ELF-1 (cell line): ENCODE measurements around the gene AHCYL1.
A peak's percentile ranks its signal among the peaks of the same experiment; 100 is the strongest.
"Not testable (repeated sequence)": the region's sequence is repeated elsewhere in the genome, so short reads cannot be mapped to it uniquely, and the experiment has no call there.

Experiments used
- DNase-seq: peaks from one replicate; pipeline ENCODE4 v3.0.0-alpha.2; 2016; ENCODE audit warnings: low read depth, low spot score

Gene AHCYL1

DNA sequence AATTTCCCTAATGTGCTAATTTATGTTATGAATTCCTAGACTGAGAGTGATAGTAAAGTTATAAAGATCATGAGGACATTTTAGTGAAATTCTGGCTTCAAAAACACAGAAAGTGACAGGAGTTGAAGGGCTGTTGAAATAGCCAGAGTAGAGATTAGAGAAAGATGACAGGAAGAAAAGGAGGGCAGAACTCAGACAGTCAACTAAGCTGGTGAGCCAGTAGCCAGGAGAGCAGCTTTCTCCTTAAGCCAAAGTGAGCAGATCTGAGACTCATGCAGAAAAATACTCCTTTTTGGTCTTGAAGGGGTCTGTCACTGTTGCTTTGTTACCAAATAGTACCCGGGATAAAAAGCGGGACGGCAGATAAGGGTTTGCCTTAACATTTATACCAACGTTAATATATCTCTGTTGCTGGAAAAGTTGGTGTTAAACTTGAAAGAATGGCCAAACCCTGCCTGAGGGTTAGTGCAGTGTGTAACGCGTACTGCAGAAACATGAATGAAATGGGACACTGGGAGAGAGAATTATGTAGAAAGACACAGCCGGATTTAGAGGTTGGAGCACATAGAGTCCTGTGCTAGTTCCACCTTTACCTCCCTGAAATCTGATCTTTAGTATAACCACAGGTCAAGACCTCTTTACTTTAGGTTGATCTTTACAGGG lies 12.8 kb downstream of the AHCYL1 start:
- no peak for DNase-seq

DNA sequence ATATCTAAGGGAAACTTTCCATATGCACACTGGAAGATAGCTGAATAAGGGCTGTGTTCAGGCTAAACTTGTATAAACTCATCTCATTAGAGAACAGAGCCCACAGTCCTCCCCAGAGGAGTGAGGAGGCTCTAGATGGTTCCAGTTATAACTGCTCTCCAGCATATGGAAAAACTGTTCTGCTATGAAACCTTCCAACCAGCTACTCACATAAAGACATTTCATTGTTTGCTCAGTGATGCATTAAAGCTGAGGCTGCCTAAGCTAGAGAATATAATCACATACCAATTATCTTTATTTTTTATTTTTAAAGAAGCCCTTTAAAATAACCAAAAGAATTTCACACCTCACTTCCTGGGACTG lies 13.3 kb downstream of the AHCYL1 start:
- no peak for DNase-seq

GRCh38 chr1:110002695-110003094 lies 18.1 kb downstream of the AHCYL1 start:
- DNase-seq, result no peak

- DNase-seq, result peak; percentile 90
Measured at GRCh38 chr1:110003747-110004428, 19.3 kb downstream of the AHCYL1 start.

DNA sequence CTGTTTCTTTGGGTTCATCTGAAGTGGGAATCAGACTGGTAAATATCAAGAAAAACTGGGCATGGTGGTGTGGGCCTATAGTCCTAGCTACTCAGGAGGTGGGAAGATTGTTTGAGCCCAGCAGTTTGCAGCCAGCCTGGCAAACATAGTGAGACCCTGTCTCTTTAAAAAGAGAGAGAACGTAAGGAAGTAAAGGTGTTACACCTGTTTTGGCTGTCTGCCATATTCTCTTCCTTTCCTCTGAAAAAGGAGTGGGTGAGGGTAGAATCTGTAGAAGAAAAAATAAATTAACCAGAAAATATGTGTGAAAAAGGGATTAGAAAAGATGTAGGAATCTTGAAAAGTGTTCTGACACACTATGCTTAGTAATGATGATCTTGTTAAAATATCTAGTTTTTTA lies 20.0 kb downstream of the AHCYL1 start:
- DNase-seq, result no peak

DNA sequence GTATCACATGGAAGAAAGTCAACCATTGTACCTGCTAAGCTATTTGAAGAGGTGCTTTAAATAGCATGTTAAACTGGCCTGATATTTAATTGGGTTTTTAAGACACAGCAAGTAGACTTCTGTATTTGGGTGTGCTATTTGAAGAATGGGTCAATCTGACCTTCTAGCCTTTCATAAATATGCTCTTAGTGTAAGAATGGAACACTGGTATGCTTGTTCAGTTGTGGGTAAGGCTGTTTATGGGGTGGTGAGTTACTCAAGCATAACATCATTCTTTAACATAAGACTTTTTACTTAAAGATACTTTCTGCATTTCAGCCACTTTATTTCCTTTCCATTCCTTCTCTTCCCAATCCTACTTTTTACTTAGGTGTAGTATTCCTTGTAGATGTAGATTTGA lies 21.4 kb downstream of the AHCYL1 start:
- no peak for DNase-seq

- DNase-seq, result no peak
Measured at GRCh38 chr1:110006516-110006915, 22.0 kb downstream of the AHCYL1 start.

GRCh38 chr1:110007046-110007830 lies 22.7 kb downstream of the AHCYL1 start:
- no peak for DNase-seq

GRCh38 chr1:110008971-110009565 lies 24.5 kb downstream of the AHCYL1 start:
- no peak for DNase-seq

GRCh38 chr1:110011527-110012041 lies 27.0 kb downstream of the AHCYL1 start:
- DNase-seq, result peak; percentile 68

DNA sequence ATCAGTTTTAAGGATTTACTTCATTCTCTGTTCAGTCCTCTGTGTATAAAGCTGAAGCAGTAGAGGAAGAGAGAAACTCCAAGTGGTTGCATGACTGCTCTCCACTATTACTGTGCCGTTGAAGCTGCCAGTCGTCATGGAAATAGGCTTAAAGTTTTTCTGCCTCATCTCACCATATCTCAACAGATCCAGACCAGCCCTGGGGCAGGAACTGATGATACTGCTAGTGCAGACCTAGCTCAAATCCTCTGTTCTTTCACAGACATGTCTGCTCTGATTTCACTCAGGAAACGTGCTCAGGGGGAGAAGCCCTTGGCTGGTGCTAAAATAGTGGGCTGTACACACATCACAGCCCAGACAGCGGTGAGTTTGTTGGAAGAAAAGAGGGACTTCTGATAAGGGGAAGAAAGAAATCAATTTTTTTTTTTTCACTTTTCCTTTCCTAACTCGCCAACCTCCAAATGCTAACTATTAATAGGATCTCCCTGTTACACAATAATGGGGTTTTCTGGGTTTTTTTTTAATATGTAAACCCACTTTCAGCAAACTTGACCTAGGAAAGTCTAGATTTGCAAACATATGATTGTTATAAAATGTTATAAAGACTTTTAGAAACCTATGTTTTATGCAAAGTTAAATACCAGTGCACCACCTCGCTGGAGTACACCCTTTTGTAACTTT lies 27.7 kb downstream of the AHCYL1 start:
- DNase-seq, result no peak

DNA sequence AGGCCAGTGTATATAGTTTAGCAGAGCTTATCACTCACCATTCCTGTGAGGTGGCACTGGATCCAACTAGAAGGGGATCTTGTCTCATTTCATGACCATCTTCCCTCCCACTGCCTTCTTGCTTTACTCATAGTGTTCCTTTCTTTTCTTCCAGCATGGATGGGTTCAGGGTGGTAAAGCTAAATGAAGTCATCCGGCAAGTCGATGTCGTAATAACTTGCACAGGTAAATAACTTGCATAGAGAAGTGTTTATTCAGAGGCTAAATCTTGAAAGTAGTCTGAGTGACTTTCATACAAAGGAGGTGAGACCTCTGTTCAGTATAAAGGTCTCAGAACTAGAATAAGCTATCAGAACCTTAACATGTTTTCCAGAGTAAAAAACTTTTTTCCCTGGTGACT lies 33.2 kb downstream of the AHCYL1 start:
- no peak for DNase-seq

DNA sequence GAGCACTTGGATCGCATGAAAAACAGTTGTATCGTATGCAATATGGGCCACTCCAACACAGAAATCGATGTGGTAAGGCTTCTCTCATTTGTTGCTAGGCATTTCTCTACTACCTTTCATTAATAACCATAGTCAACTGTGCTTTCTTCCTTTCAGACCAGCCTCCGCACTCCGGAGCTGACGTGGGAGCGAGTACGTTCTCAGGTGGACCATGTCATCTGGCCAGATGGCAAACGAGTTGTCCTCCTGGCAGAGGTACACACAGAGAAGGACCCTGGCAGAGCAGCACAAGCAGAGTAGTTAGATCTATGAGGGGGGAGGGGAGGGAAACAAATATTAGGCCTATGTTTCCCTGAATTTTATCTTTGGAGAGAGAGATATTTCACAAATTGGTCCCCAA lies 33.8 kb downstream of the AHCYL1 start:
- DNase-seq, result no peak

DNA sequence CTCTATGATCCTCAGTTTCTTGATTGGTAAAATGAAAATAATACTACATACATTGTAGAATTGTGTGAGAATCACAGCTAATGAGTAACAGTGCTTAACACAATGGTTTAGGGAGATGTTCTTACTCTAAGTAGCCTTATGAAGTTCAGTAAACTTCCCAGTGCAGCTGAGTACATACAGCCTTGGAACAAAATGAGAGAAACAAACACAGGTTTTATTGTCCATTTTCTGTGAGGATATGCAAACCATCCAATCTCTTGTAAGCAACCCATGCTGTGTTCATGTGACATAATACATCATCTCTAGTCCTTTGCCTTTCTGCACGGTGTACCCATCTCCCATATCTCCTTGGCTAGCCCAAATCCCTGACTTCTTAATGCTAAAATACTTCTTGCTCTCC lies 35.2 kb downstream of the AHCYL1 start:
- DNase-seq, result no peak

DNA sequence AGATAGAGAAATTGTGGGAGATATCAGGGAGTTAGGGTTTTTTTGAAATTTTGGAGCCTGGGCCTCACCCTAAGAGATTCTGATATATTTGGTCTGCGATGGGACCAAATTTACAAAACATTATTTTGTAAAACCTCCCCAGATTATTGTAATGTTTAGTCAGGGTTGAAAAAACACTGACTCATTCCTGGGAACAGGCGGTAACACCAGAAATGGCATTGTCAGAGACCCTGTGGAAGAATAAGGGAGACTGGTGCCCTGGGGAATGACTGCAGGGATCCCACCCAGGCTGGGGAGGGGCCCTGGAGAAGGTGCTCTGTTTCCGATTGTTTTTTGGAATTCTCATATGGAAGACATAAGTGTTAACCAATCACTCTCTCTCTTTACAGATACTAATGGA lies 36.7 kb downstream of the AHCYL1 start:
- DNase-seq, result no peak

GRCh38 chr1:110024613-110025012 lies 40.0 kb downstream of the AHCYL1 start:
- DNase-seq, result no peak

- DNase-seq, result not testable (repeated sequence)
Measured at GRCh38 chr1:110030687-110031086, 46.1 kb downstream of the AHCYL1 start.

- DNase-seq, result no peak
Measured at GRCh38 chr1:110032327-110032726, 47.8 kb downstream of the AHCYL1 start.

- no peak for DNase-seq
Measured at GRCh38 chr1:110033421-110033820, 48.9 kb downstream of the AHCYL1 start.

GRCh38 chr1:110034040-110034450 lies 49.5 kb downstream of the AHCYL1 start:
- DNase-seq, result no peak

DNA sequence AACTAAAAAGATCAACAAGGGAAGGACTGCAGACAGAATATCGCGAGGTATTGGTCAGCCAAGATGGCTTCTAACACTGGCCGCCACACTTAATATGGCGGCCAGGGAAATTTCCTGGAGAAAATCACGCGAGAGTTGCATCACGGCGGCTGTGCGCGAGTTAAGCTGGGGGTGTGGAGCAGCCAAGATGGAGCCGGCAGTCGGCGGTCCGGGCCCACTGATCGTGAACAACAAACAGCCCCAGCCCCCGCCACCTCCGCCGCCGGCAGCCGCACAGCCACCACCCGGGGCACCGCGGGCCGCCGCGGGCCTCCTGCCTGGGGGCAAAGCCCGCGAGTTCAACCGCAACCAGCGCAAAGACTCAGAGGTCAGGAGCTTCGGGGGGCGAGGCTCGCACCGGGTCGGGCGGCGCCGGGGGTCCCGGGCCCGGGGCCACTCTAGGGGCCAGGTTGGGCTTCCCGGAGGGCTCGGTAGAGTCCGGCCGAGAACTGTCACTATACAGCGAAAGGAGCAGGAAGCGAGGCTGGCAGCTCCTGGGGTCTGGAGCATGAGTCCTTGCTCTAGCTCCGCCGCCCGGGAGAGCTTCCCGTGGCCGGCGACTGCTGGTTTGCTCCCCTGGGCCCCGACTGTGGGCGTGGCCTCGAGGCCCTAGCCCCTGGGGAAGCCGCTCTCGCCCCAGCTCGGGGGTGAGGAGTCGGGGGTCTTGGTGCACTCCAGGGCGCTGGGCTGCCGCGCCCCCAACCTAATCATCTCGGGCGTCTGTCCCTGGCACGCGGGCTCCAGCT lies 50.1 kb downstream of the AHCYL1 start, which contains the start of gene STRIP1:
TSS of gene STRIP1 (plus strand) at position 174 of the 785 bp plus-strand sequence. CDS start at position 188, 14 bp downstream.
- peak; percentile 96 for DNase-seq
